Osteoblast (primary cell): ENCODE data around the gene PCBD2. TPM values are rescaled to one million over a fixed set of nuclear protein-coding genes. Genes with fewer than 3 reads are reported as not detected.
"Not testable (repeated sequence)": the region's sequence is repeated elsewhere in the genome, so short reads cannot be mapped to it uniquely, and the experiment has no call there.

ENCODE experiments used
- DNase-seq: peaks from one replicate; pipeline ENCODE4 v3.0.0; 2011; ENCODE audit warnings: low spot score, mixed read lengths; ENCODE audit not compliant: insufficient read length; ENCODE audit errors: missing footprints
- H2AFZ ChIP-seq: 2 replicates; pipeline ENCODE4 v1.6.0; 2011; ENCODE audit warnings: mild to moderate bottlenecking, low read length
- H3K27ac ChIP-seq: 2 replicates; pipeline ENCODE4 v1.5.1; 2011; ENCODE audit warnings: mild to moderate bottlenecking, low read depth, low read length, moderate library complexity
- H3K27me3 ChIP-seq: 2 replicates; pipeline ENCODE4 v1.6.0; 2012; ENCODE audit warnings: mild to moderate bottlenecking, control low read depth, inconsistent platforms, low read length, moderate library complexity; ENCODE audit not compliant: insufficient read depth
- H3K36me3 ChIP-seq: 2 replicates; pipeline ENCODE4 v1.5.1; 2011; ENCODE audit warnings: mild to moderate bottlenecking, low read length, control low read depth, moderate library complexity; ENCODE audit not compliant: insufficient read depth
- H3K4me1 ChIP-seq: 2 replicates; pipeline ENCODE4 v1.5.1; 2011; ENCODE audit warnings: mild to moderate bottlenecking, low read length, control low read depth, moderate library complexity; ENCODE audit not compliant: insufficient read depth
- H3K4me2 ChIP-seq: 2 replicates; pipeline ENCODE4 v1.6.0; 2011; ENCODE audit warnings: mild to moderate bottlenecking, low read length; ENCODE audit not compliant: insufficient read depth
- H3K4me3 ChIP-seq: fragments of 200-600 bp; sonication (generic); 3 replicates; pipeline ENCODE4 v1.5.1; 2012; ENCODE audit warnings: mild to moderate bottlenecking, low read length, inconsistent platforms; ENCODE audit not compliant: insufficient read depth
- H3K79me2 ChIP-seq: 2 replicates; pipeline ENCODE4 v1.6.0; 2012; ENCODE audit warnings: mild to moderate bottlenecking, low read length, control low read depth, inconsistent platforms; ENCODE audit not compliant: insufficient read depth
- H3K9me3 ChIP-seq: 2 replicates; pipeline ENCODE4 v1.5.1; 2011; ENCODE audit warnings: low read depth, low read length, control low read depth
- H4K20me1 ChIP-seq: 2 replicates; pipeline ENCODE4 v1.6.0; 2012; ENCODE audit warnings: mild to moderate bottlenecking, low read length, control low read depth; ENCODE audit not compliant: insufficient read depth
- total RNA-seq: library from RNA; depleted of rRNA; stranded (reverse); fragments of >200 nt; gene quantifications from 2 replicates; pipeline ENCODE4 v1.2.3, GENCODE V29; 2012
- TF ChIP-seq, protein P1 (sequence below): IDR thresholded peaks from 2 replicates; pipeline ENCODE4 v1.5.1; 2011; ENCODE audit warnings: mild to moderate bottlenecking, low read depth, low read length, moderate library complexity; ENCODE audit errors: extremely low read depth

Gene PCBD2
- total RNA-seq, 1 donor: 6.5 TPM

- Histone ChIP-seq H2AFZ (no peak overlapping the region), H3K4me3 (no peak overlapping the region), H4K20me1 (no peaks in the 10 kb centered on the region), H3K79me2 (no peaks in the 10 kb centered on the region), H3K27me3 (no peaks in the 10 kb centered on the region), H3K27ac (no peak overlapping the region), H3K9me3 (no peaks in the 10 kb centered on the region), H3K36me3 (no peaks in the 10 kb centered on the region), H3K4me2 (no peak overlapping the region), H3K4me1 (no peaks in the 10 kb centered on the region)
- TF ChIP-seq, protein P1, sequence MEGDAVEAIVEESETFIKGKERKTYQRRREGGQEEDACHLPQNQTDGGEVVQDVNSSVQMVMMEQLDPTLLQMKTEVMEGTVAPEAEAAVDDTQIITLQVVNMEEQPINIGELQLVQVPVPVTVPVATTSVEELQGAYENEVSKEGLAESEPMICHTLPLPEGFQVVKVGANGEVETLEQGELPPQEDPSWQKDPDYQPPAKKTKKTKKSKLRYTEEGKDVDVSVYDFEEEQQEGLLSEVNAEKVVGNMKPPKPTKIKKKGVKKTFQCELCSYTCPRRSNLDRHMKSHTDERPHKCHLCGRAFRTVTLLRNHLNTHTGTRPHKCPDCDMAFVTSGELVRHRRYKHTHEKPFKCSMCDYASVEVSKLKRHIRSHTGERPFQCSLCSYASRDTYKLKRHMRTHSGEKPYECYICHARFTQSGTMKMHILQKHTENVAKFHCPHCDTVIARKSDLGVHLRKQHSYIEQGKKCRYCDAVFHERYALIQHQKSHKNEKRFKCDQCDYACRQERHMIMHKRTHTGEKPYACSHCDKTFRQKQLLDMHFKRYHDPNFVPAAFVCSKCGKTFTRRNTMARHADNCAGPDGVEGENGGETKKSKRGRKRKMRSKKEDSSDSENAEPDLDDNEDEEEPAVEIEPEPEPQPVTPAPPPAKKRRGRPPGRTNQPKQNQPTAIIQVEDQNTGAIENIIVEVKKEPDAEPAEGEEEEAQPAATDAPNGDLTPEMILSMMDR: no peak
- peak; percentile 41 for DNase-seq
These were observed 92.1 kb downstream of the PCBD2 start for GRCh38 chr5:134997015-134997414.

GRCh38 chr5:134998068-134998467 lies 93.1 kb downstream of the PCBD2 start:
- not testable (repeated sequence) for DNase-seq, H3K4me3 ChIP-seq, H3K36me3 ChIP-seq, H2AFZ ChIP-seq, H3K9me3 ChIP-seq, H3K27me3 ChIP-seq, H3K4me2 ChIP-seq, H3K27ac ChIP-seq, H4K20me1 ChIP-seq, H3K79me2 ChIP-seq, H3K4me1 ChIP-seq

DNA sequence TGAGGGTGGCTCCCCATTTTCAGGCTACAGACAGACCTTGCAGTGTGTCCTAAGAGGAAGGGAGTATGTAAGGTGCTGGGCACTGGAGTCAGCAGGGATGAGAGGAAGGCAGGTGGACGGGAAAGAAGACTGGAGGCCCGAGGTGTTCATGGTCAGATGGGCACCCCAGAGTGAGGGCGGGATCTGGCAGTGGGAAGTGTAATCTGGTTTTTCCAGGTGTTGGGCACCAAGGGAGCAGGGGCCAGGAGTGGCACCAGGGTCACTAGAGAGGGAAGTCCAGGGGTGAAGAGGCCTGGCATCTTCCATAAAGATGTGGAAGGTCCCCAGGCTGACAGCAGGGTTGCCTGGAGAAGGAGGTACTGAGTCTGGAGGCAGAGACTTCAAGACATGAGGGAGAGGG lies 99.4 kb downstream of the PCBD2 start:
- Histone ChIP-seq H3K9me3 (no peaks in the 10 kb centered on the region), H3K79me2 (no peaks in the 10 kb centered on the region), H3K36me3 (no peaks in the 10 kb centered on the region), H3K27ac (no peak overlapping the region), H4K20me1 (no peaks in the 10 kb centered on the region), H3K4me1 (no peaks in the 10 kb centered on the region), H2AFZ (no peak overlapping the region), H3K4me3 (no peak overlapping the region), H3K27me3 (no peaks in the 10 kb centered on the region), H3K4me2 (no peak overlapping the region)
- peak; percentile 19 for DNase-seq
- TF ChIP-seq, protein P1: no peak

DNA sequence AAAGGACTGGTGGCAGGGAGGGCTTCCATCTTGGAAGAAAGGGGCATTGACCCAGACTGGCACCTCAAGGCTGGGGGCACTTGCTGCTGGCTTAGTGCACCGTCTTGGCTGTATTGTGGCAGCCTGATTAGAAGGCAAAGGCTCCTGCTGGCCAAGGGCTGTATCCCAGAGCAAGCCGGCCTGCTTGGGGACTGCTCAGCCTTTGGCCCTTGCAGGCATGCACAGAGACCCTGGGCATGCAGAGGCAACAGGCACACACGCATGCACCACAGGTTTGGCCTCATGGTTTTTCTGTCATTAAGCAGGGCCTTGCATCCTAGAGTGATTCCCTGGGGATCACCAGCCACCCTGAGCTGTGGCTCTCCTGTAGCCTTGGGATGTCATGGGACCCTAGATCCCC lies 100.1 kb downstream of the PCBD2 start:
- Histone ChIP-seq H3K79me2 (no peaks in the 10 kb centered on the region), H3K4me1 (no peaks in the 10 kb centered on the region)

More for the DNA sequence above, 100.1 kb downstream of the PCBD2 start:
- TF ChIP-seq, protein P1: no peak
- H3K27ac ChIP-seq: no peak overlapping the region
- no peaks in the 10 kb centered on the region for H3K9me3 ChIP-seq
- peak; percentile 51 for DNase-seq
- no peak overlapping the region for H3K4me2 ChIP-seq
- H3K4me3 ChIP-seq: no peak overlapping the region
- no peaks in the 10 kb centered on the region for H4K20me1 ChIP-seq
- no peak overlapping the region for H2AFZ ChIP-seq
- no peaks in the 10 kb centered on the region for H3K27me3 ChIP-seq
- no peaks in the 10 kb centered on the region for H3K36me3 ChIP-seq
